Lower leg skin (tissue), 3 donors: ENCODE data around the gene SWAP70.

Source experiments
- CTCF ChIP-seq, 3 donors: fragments of 450-650 bp; IDR thresholded peaks; one replicate each; pipeline ENCODE4 v1.5.1; 2016; ENCODE audit warnings: antibody characterized with exemption in 3 of 3, mild to moderate bottlenecking in 3 of 3, moderate library complexity in 2 of 3
- POLR2A ChIP-seq, 2 donors: fragments of 450-650 bp; IDR thresholded peaks; one replicate each; pipeline ENCODE4 v1.6.1; 2016 to 2017; ENCODE audit warnings: antibody characterized with exemption in 2 of 2, mild to moderate bottlenecking in 1 of 2, moderate library complexity in 1 of 2

- TF ChIP-seq CTCF (IDR thresholded peaks at IDR 0.05) (no peak), POLR2A (IDR thresholded peaks at IDR 0.05) (no peak)
Measured at GRCh38 chr11:9708544-9708943, 44.7 kb downstream of the SWAP70 start.
